Testis (tissue), 3 donors: ENCODE measurements around the gene HES2. TPM values are rescaled to one million over a fixed set of nuclear protein-coding genes. Genes with fewer than 3 reads are reported as not detected.

Experiments
- DNase-seq: peaks from one replicate; pipeline ENCODE4 v3.0.0-alpha.2; 2019
- H3K27ac ChIP-seq, 2 donors: fragments of 200-600 bp; sonication (generic); one replicate each; pipeline ENCODE4 v1.5.1; 2019
- H3K27me3 ChIP-seq: fragments of 200-600 bp; sonication (generic); one replicate; pipeline ENCODE4 v1.5.1; 2019
- H3K36me3 ChIP-seq: fragments of 200-600 bp; sonication (generic); one replicate; pipeline ENCODE4 v1.5.1; 2017; ENCODE audit warnings: low read depth; ENCODE audit errors: missing control alignments
- H3K4me1 ChIP-seq: fragments of 200-600 bp; sonication (generic); one replicate; pipeline ENCODE4 v1.5.1; 2019
- H3K4me3 ChIP-seq, 2 donors: fragments of 200-600 bp; sonication (generic); one replicate each; pipeline ENCODE4 v1.5.1; 2017 to 2019
- H3K9me3 ChIP-seq: fragments of 200-600 bp; sonication (generic); one replicate; pipeline ENCODE4 v1.5.1; 2017
- CTCF ChIP-seq, 3 experiments: fragments of 450-650 bp in 2 of 3; fragments of 200-600 bp in 1 of 3; sonication (generic) in 1 of 3; IDR thresholded peaks; one replicate each; pipeline ENCODE4 v1.5.1; 2016 to 2019; ENCODE audit warnings: antibody characterized with exemption in 3 of 3, mild to moderate bottlenecking in 2 of 3, moderate library complexity in 1 of 3
- POLR2A ChIP-seq: fragments of 450-650 bp; IDR thresholded peaks from one replicate; pipeline ENCODE4 v1.6.1; 2017; ENCODE audit warnings: antibody characterized with exemption, mild to moderate bottlenecking, moderate library complexity
- WGBS, 2 donors: methylation state at CpG; one replicate each; pipeline ENCODE4 v1.1.5; 2018; 5-methylcytosine and 5-hydroxymethylcytosine counted together
- intact Hi-C: fragments of 100-400 bp; cut with DNase I; formaldehyde crosslinking; loops from one replicate; pipeline ENCODE4 v1.15.1; 2023; ENCODE audit warnings: low total_unique reads
- polyA plus RNA-seq: library from polyadenylated mRNA; stranded (reverse); fragments of 350-450 nt; fragmentation: Illumina TruSeq; extraction: RNeasy Lipid Tissue Mini Kit (QIAGEN cat#74804); gene quantifications from one replicate; pipeline ENCODE4 v1.2.3, GENCODE V29; 2014; ENCODE audit warnings: low read depth, low replicate concordance; ENCODE audit not compliant: insufficient read depth
- total RNA-seq, 2 donors: library from RNA; depleted of rRNA; stranded (reverse); fragments of >200 nt; gene quantifications; one replicate each; pipeline ENCODE4 v1.2.3, GENCODE V29; 2016

HES2 gene
- total and polyA plus RNA-seq, 3 donors from 2014 or later, result 2.4 to 5.0 (median 2.6) TPM

- 67 to 73% methylated on average over 15 to 19 of the region's 19 CpGs for WGBS, 2 donors
- Histone ChIP-seq H3K27me3 (no peaks in the 10 kb centered on the region), H3K4me3 (no peak overlapping the region), H3K27ac (no peak overlapping the region), H3K36me3 (no peaks in the 10 kb centered on the region), H3K9me3 (no peaks in the 10 kb centered on the region), H3K4me1 (no peaks in the 10 kb centered on the region)
- intact Hi-C loops, result no loop called here
- TF ChIP-seq CTCF (IDR thresholded peaks at IDR 0.05), result peak in 2 of 3 experiments; percentile 23 to 39
- no peak for TF ChIP-seq POLR2A
- DNase-seq, result no peak
These were observed 25.5 kb upstream of the HES2 start for GRCh38 chr1:6445062-6445763.

GRCh38 chr1:6444377-6444776 lies 24.7 kb upstream of the HES2 start:
- no peak overlapping the region for H3K27ac ChIP-seq
- H3K4me3 ChIP-seq, result no peak overlapping the region
- intact Hi-C loops, result no loop called here
- H3K36me3 ChIP-seq, result no peaks in the 10 kb centered on the region
- 90 to 93% methylated on average over 3 to 15 of the region's 15 CpGs for WGBS, 2 donors
- no peaks in the 10 kb centered on the region for H3K27me3 ChIP-seq
- no peak for DNase-seq
- TF ChIP-seq POLR2A, result no peak
- TF ChIP-seq CTCF (IDR thresholded peaks at IDR 0.05), result no peak
- H3K9me3 ChIP-seq, result no peaks in the 10 kb centered on the region
- H3K4me1 ChIP-seq, result peaks cover 3% of the 10 kb centered on the region

GRCh38 chr1:6443339-6444115 lies 23.8 kb upstream of the HES2 start:
- no peaks in the 10 kb centered on the region for H3K27me3 ChIP-seq
- 80 to 94% methylated on average over 3 to 15 of the region's 21 CpGs for WGBS, 2 donors

GRCh38 chr1:6441586-6441985 lies 21.9 kb upstream of the HES2 start:
- H3K9me3 ChIP-seq, result no peaks in the 10 kb centered on the region
- H3K4me1 ChIP-seq, result peaks cover 11% of the 10 kb centered on the region
- H3K4me3 ChIP-seq, result no peak overlapping the region
- H3K36me3 ChIP-seq, result no peaks in the 10 kb centered on the region
- TF ChIP-seq CTCF (IDR thresholded peaks at IDR 0.05), result no peak
- no peak for TF ChIP-seq POLR2A
- 79 to 91% methylated on average over 7 of the region's 7 CpGs for WGBS, 2 donors
- no peak for DNase-seq
- intact Hi-C loops, result no loop called here
- H3K27ac ChIP-seq, result no peak overlapping the region
- H3K27me3 ChIP-seq, result no peaks in the 10 kb centered on the region

More at GRCh38 chr1:6443339-6444115, 23.8 kb upstream of the HES2 start:
- DNase-seq, result no peak
- no peak overlapping the region for H3K27ac ChIP-seq
- H3K4me1 ChIP-seq, result peaks cover 3% of the 10 kb centered on the region
- no peaks in the 10 kb centered on the region for H3K9me3 ChIP-seq
- H3K4me3 ChIP-seq, result no peak overlapping the region
- no peak for TF ChIP-seq CTCF (IDR thresholded peaks at IDR 0.05)
- no peak for TF ChIP-seq POLR2A
- intact Hi-C loops, result no loop called here
- H3K36me3 ChIP-seq, result no peaks in the 10 kb centered on the region
